ENCODE data around the gene NOTCH1.

Gene NOTCH1

GRCh38 chr9:136536721-136537241 lies 9.1 kb downstream of the NOTCH1 start:
- no peak overlapping the region for H3K4me3 ChIP-seq (ENCODE audit: low read depth, low read length)
- no peak overlapping the region for H3K27ac ChIP-seq (ENCODE audit: extremely low read depth, low read depth, low read length)
- ChIA-PET POLR2A (no interaction called here), CTCF (interaction anchor here (0.6 to 1.3 kb wide), 6 partner anchors 20 to 772 kb away, joined by 3 to 5 read pairs (median 3); no protein-coding TSS in a partner anchor)
- H3K36me3 ChIP-seq (ENCODE audit: control insufficient read depth in 2 of 2, insufficient read depth in 1 of 2, low read length in 2 of 2), result peaks cover 0 to 18% of the 10 kb centered on the region in 2 experiments; a peak in 1 of 3 replicates
- H3K9me3 ChIP-seq (ENCODE audit: control insufficient read depth, insufficient read depth, low read depth, low read length), result no peaks in the 10 kb centered on the region
- TF ChIP-seq ZSCAN5A (tag by site-specific recombination; IDR thresholded peaks at IDR 0.05), result no peak
- TF ChIP-seq ZNF747 (tag by site-specific recombination; IDR thresholded peaks at IDR 0.05), result no peak
- no peak for TF ChIP-seq ZNF362 (tag by site-specific recombination; IDR thresholded peaks at IDR 0.05)
- no peak for TF ChIP-seq AEBP2 (tag by site-specific recombination; IDR thresholded peaks at IDR 0.05; ENCODE audit: borderline replicate concordance)
- peak; percentile 96 for TF ChIP-seq ZNF664 (tag by site-specific recombination; IDR thresholded peaks at IDR 0.05)
- no peak for TF ChIP-seq ZNF571 (tag by site-specific recombination; IDR thresholded peaks at IDR 0.05)
- TF ChIP-seq ZNF398 (tag by site-specific recombination; IDR thresholded peaks at IDR 0.05), result no peak
- TF ChIP-seq ZNF2 (tag by site-specific recombination; IDR thresholded peaks at IDR 0.05), result peak; percentile 46; the same call in 1 of the 2 replicates
- TF ChIP-seq GLIS2 (tag by site-specific recombination; IDR thresholded peaks at IDR 0.05), result 0 out of 2 replicates have a peak, but pooled peaks have one; percentile 25
- no peak for TF ChIP-seq ZNF24 (tag by site-specific recombination; IDR thresholded peaks at IDR 0.05)
- TF ChIP-seq ZNF37A (tag by site-specific recombination; IDR thresholded peaks at IDR 0.05), result no peak
- H3K4me1 ChIP-seq (ENCODE audit: control insufficient read depth, insufficient read depth, low read length), result no peaks in the 10 kb centered on the region; the same call in 1 of the 2 replicates

- peaks cover 0 to 12% of the 10 kb centered on the region in 2 experiments; a peak in 1 of 3 replicates for H3K36me3 ChIP-seq (ENCODE audit: control insufficient read depth in 2 of 2, insufficient read depth in 1 of 2, low read length in 2 of 2)
- H3K4me1 ChIP-seq (ENCODE audit: control insufficient read depth, insufficient read depth, low read length), result no peaks in the 10 kb centered on the region; the same call in 1 of the 2 replicates
- TF ChIP-seq TSHZ1 (tag by site-specific recombination; IDR thresholded peaks at IDR 0.05; ENCODE audit: borderline replicate concordance) (no peak), ZIC2 (tag by site-specific recombination; IDR thresholded peaks at IDR 0.05) (peak; percentile 49), YY1 (tag by site-specific recombination; IDR thresholded peaks at IDR 0.05) (no peak), ZBTB8A (tag by site-specific recombination; IDR thresholded peaks at IDR 0.05) (no peak)
- no peak overlapping the region for H3K4me3 ChIP-seq (ENCODE audit: low read depth, low read length)
- H3K27ac ChIP-seq (ENCODE audit: extremely low read depth, low read depth, low read length), result no peak overlapping the region
- no peaks in the 10 kb centered on the region for H3K9me3 ChIP-seq (ENCODE audit: control insufficient read depth, insufficient read depth, low read depth, low read length)
- ChIA-PET POLR2A (no interaction called here), CTCF (interaction anchor here (0.9 to 1.3 kb wide), 2 partner anchors 20 to 773 kb away, joined by 4 to 5 read pairs; no protein-coding TSS in a partner anchor)
These were observed 9.7 kb downstream of the NOTCH1 start for GRCh38 chr9:136536051-136536720.
